CD4-positive, alpha-beta T cell treated with Interleukin-6 for 4 hours (primary cell): ENCODE measurements around the gene BARHL1.

Source experiments
- DNase-seq: peaks from one replicate; pipeline ENCODE4 v3.0.0-alpha.2; 2020; ENCODE audit warnings: mixed read lengths

The BARHL1 gene

DNA sequence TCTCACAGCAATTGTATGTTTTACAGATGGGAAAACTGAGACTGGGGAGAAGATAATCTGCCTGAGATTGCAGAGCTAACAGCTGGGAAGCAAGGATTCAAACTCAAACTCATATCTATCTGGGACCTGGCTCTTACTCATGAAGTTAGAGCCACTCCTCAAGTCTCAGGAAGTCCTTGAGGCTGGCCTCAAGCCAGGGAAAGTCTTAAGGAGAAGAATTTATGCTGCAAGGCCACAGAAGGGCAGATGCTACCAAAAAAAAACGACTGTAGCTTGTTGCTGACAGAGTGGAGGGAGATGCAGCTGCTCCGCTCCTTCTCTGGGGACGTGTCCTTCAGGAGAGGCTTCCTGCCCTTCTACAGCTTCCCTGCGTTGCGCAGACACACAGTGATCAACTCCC is 39.8 kb downstream of the BARHL1 start:
- DNase-seq, result no peak

DNA sequence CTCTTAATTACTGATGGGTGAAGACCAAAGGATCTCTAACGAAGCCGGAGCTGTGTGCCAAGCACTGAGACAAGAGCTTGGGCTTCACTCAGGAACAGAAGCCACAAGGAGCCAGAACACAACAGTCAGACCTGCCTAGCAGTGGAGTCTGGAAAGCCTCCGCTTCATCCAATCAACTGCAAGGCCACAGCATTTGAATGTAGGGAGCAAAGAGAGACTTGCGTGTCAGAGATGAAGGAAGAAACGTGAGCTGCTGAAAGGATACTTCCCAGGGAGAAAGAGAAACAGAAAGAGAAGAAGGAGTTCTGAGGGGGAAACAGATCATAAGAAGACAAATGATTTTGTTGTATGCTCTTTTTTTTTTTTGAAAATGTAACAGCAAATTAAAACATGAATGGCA is 43.9 kb downstream of the BARHL1 start:
- no peak for DNase-seq

DNA sequence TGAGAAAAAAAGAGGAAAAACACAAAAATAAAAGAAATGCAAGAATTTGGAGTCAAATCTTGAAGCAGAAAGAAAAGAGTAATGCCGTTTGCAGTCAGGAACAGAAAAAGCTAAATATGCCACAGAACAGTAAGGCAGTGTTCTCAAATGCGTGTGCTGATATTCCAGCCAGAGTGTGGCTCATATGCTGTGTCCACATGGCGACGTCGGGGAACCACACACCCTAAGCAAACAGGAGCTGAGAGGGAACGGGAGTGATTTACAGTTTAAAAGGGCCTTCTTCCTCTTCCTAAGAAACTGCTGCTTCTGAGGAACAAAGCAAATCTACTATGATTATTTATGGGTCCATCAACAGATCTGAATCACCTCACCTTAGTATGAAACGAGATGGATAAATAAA is 44.7 kb downstream of the BARHL1 start:
- DNase-seq, result no peak

DNA sequence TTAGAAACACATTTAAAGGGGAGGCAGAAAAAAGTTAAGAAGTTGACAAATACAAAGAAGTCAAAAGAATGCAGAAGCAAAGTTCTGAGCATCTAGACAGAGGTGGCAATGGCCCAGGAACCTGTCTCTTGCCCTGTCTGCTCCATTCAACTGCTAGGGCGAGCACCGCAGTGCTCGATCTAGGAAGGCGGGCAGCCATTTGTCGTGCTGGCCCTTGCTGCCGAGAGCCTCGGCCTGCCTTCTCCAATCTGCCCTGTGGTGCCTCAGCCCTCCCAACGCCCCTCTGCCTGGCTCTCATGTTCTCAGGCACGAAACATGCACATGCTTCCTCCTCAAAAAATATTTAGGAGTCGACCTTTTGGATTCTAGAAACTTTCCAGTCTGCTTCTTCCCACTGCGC is 45.2 kb downstream of the BARHL1 start:
- no peak for DNase-seq

DNA sequence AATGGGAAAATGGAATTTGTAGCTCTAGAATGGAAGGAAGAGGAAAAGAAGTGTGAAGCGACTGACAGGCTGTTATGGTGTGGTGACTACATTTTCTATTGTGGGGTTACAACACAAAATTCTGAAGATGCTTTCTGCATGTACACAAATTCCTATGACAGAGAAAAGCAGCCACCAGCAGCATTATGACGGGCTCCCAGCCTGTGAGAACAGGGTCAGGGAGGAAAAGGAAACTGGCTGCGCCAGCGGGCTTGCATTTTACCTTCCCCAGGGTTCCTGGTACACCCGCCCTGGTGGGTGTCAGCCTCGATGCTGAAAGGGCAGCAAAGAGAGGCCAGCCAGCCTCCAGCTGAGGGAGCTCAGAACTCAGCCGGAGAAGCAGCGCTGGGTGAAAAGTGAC is 46.3 kb downstream of the BARHL1 start:
- no peak for DNase-seq

DNA sequence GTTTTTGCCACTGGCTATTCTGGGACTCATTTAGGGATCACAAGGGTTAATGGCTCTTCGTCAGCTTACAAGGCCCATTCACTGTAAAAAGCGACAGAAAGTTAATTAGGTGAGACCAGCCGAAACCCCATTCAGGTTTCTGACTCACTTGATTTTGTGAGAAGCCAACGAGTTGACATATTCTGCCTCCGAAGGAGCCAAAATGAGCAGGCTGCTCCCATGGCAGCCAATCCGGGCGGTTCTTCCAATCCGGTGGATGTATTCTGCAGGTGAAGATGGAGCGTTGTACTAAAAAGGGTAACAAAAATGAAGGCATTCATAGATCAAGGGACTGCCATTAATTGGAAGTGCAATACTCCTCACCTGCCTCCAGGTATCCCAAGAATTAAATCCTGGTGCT is 47.7 kb downstream of the BARHL1 start:
- DNase-seq, result no peak

DNA sequence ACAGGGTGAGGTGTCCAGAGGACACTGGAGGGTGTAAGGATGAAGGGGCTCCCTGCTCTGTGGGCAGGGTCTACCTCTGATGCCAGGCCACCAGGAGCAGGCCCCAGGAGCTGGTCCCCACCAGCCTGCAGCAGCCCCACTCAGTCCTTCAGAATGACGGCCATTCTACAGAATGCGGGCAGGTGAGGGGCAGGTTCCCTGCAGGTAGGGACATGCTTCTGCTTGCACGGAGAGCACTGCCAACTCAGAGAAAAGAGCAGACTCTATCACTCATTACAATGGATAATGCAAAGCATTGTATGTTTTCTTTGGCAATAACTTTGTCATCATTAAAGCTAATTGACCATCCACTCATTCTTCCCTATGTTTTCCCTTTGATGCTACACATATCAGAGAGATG is 48.4 kb downstream of the BARHL1 start:
- DNase-seq, result no peak

DNA sequence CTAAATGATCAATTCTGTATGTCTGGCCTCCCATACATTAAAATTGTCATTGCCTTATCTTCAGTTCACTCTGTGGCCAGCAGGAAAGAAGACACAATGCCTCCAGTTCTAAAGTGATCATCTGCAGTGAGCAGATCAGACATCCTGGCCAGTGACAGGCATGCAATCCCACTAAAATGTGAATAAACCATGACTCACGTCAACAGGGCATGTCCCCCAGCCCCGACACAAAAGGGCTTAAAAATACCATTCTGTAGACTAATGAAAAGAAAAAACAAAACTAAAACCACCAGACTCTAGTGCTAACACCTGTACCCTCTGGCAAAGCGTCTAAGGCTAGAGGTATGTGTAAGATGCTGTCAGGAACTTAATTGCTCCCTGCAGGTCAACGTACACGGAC is 48.9 kb downstream of the BARHL1 start:
- DNase-seq, result no peak

DNA sequence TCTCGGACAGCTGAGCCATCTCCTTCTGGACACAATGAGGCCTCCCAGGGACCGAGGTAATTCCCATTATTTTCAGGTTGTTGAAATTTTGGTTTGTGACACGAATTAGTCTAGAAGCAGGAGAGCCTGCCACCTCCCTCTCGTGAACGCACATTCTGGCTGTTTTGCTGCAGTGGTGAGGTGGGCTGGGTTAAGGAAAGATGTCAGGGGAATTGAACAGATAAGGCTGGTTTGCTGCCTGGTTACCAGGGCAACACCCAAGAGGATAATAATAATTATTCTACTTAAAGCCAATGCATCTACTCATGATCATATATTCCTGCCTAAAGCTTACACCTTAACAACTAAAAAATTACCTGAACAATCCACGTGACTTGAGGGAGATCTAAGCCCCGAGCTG is 49.3 kb downstream of the BARHL1 start:
- DNase-seq, result no peak

DNA sequence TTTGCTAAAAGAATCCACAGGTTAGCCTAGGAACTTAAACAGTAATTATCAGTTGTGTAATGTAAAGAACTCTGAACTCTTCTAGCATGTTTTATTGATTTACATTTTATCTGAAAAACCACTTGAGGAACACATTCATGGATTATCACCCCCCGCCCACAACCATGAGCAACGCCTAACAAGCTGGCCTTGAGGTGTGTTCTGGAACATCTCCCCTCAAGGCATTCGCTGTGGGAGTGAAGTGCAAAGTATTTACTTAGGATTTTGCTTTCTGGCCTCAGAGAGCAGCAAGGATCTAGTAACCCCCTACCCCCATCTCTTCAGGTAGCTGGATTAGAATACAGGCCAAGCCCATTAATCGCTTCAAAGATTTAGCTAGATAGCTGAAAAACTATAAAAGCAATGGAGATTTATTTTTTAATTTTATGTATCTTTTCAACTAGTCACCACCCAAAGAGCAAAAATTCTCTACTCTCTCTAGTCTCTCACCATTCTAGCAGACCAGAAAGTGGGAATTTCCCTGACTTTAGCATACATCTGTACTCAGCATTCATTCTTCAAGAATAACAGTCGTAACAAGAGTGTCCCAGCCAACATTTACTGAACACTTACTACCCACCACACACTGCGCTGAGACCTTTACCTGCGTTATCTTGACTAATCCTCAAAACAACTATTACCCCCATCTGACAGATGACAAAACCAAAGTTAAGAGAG is 50.2 kb downstream of the BARHL1 start:
- no peak for DNase-seq

DNA sequence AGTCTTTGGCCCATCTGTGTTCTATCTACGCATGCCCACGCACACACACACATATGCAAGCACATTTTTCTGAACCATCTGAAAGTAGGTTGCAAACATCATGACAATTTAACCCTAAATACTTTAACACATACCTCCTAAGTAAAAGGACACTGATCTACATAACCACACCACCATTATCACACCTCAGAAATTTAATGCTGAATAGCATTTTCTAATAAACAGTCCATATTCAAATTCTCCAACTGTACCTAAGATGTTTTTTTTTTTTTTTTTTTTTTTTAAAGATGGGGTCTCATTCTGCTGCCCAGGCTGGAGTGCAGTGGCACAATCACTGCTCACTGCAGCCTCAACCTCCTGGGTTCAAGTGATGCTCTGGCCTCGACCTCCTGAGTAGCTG is 51.9 kb downstream of the BARHL1 start:
- DNase-seq, result no peak

DNA sequence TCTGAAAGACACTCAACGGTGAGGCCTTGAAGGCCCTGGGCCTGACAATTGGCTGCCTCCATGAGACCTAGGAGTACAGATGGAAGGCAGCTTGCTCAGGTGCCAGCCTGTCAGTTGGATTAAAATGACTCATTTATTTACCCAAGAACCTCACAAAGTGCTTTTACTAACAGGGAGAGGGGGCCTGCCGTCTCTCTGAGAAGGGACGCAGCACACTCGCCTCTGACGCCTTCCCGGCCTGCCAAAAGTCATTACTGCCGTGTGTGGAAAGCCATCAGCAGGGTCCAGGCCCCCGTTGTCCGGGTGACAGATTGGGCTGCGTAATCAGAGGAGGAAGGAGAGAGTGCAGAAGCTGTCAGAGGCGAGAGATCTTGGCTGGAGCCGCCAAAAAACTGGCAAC is 54.9 kb downstream of the BARHL1 start:
- DNase-seq, result no peak

DNA sequence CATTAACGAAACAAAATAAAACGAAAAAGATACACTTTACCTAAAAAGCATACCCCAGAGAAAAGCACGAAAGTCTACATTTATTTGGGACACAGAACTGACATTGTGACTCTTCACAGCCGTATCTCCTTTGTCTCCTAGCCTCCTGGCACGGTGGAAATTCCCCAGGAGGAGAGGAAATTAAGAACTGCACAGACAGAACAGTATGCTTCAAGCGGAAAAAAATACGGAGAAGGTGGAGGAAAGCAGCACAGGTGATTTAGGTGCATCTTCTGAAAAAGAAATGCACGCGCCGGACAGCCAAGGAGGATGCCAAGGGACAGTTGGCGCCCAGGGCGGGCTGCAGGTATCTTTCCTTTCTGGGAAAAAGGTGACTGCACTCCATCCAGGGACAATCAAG is 55.4 kb downstream of the BARHL1 start:
- no peak for DNase-seq

DNA sequence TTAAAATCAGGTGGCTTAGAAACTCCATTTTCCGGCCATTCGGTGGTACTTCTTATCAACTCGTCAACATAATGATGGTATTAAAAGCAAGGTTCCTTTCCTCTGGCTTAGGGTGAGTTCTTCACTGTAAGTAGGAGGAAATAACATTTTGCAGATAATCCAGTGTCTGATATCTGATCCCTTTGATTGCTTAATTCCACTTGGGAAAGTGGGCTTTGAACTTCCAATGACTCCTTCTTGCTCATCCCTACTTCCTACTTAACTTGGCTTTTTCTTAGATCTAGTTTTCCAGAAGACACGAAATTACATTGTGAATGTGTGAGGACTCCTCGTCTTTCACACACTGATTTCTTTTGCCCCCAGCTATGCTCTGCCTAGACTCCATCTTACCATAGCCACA is 55.8 kb downstream of the BARHL1 start:
- DNase-seq, result no peak

DNA sequence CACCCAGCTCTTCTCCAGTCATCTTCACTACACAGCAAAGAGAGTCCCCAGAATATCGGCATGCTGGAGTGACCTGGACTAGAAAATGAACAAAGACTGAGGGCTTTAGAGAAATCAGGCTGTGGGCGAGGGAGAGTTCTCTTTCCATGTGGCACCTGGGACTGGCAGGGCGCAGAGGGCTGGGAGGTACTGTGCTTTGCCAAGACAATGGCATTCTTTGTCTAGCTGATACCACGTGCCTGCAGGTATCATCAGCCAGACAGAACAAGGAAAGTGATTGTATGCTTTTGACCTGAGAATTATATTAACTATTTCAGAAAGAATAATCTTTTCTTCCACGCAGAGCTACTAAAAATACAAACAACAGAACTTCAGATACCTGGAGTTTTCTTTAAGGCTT is 56.9 kb downstream of the BARHL1 start:
- no peak for DNase-seq
